ENCODE data around the gene ADCY2.

The ADCY2 gene

DNA sequence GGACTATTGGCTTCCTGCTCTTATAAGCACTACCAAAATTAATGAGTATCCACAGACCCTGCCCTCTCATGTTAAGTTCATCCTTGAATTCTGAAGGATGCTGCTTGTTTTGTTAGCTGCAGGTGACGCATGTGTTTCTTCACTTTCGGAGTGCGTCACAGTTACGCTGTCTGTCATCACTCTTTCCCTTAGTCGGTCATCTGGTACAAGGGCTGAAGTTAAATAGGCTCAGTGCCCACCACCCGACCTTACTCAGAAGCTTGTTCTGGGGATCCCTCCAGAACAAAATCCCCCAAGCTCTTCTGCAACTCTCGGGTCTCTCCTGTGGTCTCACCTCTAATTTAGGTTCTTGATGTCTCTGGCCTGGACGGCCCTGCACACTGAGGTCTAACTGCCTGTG lies 51.0 kb downstream of the ADCY2 start:
- no peak for DNase-seq

DNA sequence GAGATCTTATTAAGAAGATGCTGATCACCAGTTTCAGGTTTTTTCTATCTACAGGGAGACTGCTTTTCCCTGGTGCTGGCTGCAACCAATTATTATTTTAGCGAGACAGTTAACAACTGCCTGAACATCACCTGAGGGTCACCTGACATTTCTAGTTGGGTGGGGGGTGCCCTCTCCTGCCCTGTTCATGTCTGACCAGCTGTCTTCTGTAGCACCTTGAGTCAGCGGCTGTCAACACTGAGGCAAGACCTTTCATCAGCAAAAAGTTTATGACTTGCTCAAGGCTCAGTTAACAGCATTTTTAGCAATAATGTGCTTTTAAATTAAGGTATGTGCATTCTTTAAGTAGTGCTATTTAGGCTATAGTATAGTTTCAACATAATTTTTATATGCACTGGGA lies 58.0 kb downstream of the ADCY2 start:
- no peak for DNase-seq

DNA sequence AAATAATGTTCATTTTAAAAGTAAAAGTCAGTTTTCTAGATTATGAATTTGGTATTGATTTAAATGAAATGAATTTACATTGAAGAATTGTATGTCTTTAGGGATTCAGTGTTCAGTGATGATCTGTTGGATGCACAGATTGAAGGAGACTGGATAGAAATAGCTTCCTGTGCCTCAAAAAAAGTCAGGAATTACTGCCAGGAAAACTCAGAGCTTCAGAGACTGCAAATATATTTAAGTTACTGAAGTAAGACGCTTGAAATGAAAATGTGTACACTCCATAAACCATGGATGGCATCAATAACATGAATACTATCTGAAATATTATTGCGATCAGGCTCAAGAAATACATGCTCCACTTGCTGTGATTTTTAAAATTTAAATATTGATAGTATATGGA lies 60.3 kb downstream of the ADCY2 start:
- DNase-seq = no peak

DNA sequence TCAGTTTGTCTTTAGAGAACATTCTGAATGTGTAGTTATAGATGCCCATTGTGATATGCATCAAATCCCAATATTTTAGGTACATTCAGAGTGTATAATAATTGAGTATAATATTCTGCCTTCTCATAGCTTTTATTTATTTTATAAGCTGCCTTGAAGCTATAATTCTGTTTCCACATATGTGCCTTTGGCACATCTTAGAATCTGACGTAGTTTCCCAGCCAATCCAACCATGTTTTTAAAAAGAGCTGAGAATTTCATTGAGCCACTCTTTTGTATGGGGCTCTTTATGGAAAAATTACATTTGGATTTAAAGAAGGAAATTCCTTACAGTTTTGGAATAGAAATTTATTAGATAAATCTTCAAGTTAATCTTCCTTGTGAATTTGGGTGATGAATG lies 65.4 kb downstream of the ADCY2 start:
- no peak for DNase-seq

DNA sequence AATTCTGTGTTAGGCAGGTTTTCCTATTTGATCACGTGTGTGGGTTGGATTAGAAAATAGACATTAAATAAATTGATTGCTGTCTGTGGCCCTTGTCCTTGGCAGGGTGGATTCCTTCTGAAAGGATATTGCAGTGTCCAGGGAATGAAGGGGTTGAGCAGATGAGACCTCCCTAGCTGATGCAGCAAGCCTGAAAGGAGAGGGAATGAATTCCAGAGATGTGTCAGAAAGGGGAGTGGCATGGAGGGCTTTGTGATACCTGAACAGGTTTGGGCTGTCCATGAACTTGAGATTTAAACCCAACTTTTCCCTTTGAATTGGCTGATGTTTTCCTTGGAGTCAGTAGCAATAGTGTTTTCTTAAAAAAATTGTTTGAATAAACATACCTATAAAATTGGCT lies 66.8 kb downstream of the ADCY2 start:
- DNase-seq = no peak

DNA sequence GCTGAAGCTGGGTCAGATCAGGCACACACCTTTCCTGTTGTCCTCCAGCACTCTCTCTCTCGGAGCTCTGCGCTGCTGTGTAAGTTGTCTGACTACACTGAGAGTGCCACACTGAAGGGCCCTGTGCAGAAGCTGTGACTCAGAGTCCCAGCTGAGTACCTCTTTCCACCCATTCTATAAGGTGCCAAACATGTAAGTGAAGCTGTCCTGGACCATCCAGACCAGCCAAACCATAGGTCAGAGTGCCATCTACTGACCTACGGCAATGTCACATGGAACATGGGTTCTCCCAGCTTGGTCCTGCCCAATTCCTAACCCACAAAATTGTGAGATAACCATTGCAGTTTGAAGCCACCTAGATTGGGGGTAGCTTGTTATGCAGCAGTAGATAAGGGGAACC lies 68.2 kb downstream of the ADCY2 start:
- DNase-seq = no peak

DNA sequence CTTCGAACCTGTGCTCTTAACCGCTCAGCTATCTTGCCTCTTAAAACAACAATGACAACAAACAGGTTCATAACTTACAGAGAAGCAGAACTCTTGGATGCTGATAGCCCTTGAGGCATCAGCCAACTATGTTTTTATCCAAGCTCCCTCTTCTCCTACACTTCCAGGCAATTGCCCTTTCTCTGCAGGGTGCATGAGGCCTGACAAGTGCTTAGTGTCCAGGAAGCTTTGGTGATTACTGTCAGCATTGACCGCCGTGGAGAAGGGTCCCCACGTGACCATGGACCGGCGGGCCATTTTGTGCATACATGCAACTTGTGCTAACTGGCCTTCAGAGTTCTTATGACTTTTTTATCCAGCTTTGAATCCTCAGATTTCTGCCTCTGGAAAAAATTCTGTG lies 71.2 kb downstream of the ADCY2 start:
- no peak for DNase-seq

DNA sequence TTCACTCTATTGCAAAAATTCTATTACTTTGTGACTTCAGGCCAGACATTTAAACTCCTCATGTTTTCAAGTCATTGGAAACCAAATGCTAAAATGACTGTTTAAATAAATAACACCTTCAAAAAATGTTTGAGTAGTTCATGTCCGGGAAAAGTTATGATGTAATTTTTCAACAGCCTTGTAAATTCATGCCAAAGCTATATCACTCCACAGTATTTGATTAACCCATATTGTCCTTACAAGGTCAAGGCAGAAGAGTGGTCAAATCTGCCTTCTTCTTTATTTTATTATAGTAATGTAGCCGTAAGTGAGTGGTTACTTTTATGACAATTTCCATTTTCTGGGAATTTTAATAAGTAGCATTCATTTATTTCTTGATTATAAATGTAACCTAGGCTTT lies 72.8 kb downstream of the ADCY2 start:
- no peak for DNase-seq

DNA sequence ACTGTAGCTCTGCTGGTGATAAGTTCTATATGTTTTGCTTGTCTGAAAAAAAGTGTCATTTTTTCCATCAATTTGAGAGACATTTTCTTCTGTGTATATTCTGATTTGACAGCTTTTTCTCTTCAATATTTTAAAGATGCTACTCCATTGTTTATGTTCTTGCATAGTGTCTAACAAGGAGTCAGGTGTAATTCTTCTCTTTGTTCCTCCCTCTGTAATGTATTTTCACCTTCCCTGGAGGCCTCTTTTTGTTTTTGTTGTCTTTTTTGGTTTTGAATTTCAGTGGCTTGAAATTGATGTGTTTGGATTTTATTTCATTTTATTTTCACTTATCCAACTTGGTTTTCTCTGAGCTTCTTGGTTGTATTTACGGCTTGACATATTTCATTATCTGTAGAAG lies 75.8 kb downstream of the ADCY2 start:
- DNase-seq = no peak

DNA sequence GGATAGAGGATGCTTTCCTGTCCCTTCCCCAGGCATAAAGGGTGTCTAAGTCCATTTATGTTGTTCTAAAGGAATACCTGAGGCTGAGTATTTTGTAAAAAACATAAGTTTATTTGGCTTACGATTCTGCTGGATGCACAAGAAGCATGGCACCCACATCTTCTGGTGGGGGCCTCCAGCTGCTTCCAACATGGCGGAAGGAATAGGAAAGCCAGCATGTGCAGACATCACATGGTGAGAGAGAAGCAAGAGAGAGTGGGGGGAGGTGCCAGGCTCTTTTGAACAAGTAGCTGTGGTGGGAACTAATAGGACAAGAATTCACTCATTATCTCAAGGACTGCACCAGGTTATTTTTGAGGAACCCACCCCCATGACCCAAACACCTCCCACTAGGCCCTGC lies 77.2 kb downstream of the ADCY2 start:
- no peak for DNase-seq

DNA sequence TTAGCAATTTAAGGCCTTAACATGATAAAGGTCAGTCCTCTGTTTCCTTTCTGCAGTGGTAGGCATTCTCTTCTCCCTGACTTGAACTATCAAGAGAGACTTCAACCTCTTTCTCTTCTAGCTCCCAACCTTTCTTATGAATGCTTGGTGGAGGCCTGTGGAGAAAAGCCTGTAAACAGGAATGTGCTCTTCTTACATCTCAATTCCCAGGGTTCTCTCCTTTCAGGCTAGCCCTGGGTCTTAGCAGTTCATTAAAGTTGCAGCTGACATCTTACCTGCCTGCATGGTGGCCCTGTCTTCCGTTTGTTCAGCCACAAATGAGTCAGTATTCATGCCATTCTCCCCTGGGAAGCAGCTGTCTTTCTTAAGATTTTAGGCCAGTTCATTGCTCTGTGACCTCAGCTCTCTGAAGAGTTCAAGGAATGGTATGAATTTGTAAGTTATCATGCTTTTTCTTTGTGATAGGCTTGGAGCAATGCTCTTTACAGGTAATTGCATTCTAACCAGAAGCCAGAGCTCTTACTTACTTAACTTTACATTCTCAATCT lies 77.8 kb downstream of the ADCY2 start:
- DNase-seq = no peak

DNA sequence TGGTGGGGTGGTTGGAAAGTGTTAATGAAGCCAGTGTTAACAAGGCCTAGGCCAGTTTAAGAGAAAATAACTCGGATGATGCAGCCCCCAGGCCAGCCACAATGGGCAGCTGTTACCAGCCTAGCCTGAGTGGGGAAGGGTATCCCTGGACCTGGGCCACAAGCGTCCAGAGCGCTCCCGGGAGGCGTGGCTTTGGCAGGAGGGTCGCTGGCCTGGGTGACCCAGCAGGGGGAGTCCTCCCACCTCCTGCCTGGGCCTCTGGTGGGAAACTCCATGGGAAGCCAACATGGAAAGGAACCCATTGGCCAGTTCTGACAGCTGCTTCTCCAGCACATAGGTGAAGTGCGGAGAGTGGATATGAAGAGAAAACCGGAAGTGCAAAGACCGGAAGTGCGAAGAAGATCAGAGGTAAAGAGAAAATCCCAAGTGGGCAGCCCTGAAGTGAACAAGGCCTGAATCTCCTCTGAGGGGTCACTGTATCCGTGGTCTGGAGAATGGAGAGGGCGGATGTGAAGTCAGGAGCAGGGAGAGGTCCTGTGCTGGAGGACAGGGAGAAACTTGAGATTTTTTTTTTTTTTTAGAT lies 79.0 kb downstream of the ADCY2 start:
- no peak for DNase-seq

DNA sequence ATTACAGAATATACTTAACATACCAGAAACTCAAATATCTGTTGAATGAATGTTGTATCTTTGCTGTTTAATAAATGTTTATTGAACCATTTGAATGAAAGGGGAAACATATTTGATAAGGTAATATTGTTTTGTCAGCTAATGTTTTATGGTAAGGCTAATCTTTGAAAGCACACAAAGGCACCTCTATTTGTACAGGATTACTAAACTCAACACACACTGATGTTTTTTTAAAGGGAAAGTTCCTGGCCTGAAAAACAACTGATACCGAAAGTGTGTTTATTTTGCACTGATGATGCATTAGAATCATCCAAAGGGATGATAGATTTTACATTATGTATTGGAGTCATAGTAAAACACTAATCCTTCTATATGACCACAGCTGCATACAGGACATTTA lies 82.5 kb downstream of the ADCY2 start:
- DNase-seq = no peak

DNA sequence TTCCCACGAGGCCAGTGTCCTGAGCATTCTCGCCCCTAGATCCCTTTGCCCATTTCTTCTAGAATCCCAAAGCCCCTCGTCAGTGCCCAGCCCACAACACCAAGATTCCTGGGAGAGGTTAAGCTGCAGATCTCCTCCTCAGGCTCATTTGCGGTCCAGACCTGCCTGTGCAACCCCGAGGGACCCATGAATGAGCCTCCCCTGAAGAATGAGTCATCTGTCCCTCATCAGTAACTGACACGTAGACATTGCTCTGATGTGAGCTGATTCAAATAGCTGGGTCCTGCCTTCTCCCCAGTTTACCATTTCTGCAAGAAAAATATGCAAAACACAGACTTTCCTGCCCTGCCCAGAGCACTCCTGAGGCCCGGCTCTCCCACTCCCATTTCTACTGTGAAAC lies 92.8 kb downstream of the ADCY2 start:
- no peak for DNase-seq

DNA sequence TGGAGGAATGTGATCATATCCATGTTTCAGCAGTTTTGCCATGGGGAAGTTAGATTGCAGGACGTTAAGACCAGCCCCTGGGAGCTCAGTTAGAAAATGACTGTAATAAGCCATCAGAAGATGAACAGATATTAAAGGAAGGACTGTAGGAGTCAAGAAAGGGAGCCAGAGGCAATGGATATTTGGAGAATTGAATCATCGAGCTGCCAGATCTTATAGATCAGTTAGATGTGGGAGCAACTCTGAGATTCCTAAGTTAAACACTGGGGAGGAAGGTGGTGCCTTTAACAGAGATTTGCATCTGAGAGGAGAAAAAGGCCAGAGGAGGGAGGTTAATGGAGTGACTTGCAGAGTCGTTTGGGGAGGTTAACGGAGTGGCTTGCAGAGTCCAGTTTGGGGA lies 96.4 kb downstream of the ADCY2 start:
- DNase-seq = no peak

DNA sequence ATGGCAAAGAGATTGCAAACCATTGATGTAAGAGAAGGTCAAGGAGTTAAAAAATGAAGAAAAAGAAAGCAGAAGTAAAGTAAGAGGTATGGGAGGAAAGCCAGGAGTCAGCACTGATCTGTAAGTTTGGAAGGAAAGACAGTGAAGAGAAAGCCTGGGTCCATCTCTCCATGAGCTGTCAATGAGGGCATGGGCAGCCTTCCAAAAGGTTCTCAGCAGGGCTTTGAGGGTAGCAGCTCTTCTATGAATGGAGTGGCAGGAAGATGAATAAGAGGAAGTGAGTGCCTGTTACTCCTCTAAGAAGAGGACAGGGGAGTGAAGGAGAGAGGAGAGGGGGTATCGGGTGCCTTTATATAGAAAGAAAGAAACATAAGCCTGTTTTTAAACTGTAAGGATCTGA lies 97.1 kb downstream of the ADCY2 start:
- DNase-seq = no peak

DNA sequence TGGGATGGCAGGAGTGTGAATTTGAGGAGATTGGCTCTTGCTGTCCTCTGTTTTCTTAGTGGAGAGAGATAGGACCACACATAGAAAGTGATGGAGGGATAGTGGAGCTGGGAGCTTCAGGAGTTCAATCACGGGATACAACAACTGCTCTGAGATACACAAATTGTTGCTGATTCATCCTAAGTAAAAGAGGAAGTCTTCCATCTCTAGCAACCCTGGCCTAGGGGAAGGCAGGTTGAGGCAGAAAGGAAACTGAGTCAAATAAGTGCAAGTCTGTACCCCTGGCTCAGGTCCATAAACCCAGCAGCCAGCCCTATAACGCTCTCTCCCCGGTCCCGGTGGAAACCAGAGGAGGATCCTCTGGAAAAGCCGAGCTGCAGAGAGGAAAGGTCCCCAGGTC lies 97.7 kb downstream of the ADCY2 start:
- no peak for DNase-seq

DNA sequence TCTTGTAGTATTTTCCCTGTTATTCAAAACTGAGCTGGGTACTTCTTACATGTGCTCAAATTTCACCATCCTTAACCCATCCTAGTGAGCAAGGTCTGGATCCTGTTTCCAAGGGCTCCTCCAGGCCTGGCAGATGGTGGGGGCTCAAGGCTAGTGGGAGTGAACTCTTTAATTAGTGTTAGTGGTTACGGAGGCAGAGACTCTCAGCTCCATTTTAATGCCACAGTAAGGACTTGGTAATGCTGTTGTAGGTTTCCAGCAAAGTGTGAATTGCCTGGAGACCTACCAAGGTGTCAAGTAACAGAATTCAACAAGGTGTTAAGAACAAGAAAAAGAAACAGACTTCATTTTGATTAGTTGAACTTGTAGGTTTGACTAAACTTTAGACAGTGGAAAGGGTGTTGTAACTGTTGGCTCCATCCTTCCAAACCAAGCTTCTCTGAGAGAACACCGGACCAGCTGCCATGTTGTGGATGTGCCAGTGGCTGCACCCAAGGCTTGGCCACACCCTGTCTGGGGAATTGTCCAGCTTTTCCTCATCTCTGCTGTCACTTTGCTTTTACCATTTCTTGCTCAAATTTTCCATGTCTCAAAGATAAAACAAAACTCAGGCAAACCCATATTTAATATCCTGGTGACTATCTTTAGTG lies 98.7 kb downstream of the ADCY2 start:
- no peak for DNase-seq

DNA sequence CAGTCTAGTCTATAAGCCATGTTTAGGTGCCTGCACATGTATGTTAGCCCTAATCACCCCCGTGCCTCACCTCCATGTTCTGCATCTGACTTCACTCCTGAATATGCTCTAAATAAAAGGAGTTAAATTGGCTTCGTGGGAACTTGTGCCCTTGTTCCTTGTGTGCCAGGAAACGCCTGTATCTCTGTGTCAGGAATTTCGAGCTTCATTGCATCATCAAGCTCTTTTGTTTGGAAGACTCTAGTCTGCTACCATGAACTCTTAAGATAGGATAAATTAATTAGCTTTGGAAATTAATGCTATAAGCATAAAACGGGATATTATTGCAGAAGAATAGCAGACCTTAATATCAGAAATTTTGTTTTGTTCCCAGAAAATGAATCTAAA lies 99.2 kb downstream of the ADCY2 start:
- no peak for DNase-seq

DNA sequence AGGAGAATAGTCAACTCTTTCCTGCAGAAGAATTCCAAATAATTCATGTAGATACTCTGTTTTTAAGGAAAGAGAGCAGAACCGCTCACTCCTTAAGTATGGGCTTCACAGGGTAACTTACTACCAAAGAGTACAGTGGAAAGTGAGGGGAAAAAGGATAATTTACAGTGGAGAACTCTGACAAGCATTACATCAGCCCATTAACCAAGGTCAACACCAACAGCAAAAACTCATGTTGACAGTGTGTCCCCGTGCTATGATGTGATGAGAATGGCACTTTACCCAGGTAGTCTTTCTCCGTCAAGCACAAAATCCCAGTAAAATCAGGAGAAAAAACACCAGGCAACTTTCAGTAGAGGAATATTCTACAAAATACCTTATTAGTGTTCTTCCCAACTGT lies 104.3 kb downstream of the ADCY2 start:
- no peak for DNase-seq

DNA sequence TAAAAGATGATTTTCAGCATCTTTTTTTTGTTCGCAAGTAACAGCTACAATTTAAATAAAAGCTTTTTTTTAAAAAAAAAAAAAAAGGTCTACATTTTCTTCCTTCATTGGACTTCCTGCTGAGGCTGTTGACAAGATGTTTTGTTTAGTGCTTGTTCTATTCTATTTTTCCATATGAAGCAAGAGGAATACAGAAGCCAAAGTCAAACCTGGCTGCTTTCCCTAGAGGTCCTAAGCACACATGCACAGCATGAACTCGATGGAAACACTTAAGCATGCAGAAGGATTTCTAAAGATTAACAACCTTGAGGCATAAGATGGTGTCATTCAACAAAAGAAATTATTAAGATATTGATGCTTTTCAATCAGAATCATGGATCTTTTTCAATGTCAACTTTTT lies 105.1 kb downstream of the ADCY2 start:
- DNase-seq = no peak

DNA sequence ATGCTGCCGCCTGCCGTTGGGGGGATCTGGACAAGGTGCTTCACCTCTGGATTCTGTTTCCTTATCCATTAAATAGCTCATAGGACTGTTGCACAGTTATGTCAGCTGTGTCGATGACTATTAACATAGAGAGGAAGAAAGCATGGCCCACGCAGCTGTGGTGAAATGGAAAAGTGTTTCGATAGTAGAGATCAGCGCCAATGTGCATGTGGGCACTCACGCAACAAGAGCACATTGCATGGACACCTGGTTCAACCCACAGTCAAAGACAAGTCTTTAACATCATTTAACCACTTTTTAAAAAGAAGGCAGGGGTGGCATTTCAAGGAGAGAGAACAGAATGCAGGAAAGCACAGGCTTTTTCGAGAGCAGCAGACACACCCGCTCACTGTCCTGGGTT lies 107.6 kb downstream of the ADCY2 start:
- DNase-seq = no peak

DNA sequence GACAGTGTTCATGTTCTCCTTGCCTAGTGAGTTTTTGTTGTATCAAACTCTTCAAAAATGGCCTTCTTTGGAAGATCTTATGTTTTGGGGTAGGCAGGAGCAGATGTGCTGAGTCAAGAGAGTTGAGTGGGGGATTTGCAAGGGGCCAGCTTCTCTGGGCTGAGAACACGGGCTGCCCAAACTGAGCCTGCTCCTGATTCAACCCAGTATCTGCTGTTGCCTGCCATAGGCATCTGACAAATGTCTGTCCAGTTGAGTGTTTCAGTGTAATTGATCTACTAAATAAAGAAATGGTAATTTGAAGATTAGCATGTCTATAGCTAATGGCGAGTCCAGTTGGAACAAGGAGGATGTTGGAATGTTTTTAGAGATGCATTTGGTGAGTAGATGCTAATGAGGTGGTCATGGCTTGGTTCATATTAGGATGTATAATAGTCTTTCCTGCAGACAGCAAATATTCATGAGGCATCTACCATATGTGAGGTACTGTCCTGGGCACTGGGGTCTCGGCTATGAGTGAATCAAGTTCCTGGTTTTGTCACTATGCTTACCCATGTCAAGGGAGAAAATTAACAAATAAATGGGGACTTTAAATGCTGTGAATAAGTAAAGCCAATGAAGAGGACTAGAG lies 119.5 kb downstream of the ADCY2 start:
- no peak for DNase-seq

DNA sequence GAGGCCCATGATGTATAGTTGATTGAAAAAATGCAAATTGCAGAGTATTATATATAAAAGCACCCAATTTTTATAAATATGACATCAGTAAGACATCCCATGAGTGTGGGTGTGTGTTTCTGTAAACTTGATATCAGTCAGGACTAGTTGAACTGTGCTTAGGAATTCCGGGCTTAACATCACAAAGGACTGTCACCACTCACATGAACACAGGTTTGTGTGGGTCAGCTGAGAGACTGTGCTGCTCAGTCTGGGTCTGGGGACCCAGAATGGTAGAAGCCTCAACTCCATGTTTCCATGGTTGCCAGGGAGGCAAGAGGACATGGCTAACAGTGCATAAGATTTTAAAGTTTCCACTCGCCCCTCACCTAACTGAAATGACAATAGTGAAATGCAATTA lies 120.3 kb downstream of the ADCY2 start:
- no peak for DNase-seq

DNA sequence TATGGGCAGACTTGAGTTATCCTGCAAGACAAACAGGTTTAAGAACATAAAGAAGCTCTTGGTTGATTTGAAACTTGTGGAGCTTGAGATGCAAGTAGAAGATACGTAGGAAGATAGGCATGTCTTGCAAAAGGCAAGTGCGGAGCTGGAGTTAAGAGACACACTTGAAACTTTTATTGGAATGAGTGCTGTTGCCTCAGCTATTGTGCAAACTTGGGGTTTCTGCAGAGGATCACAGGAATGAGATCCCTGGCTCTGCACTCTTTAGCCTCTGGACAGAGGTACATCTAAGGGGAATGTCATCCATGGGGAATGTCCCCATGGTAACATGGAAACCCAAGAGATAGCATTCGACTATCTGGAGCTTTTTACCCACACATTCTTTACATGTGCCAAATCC lies 121.1 kb downstream of the ADCY2 start:
- DNase-seq = no peak
